Activated CD8-positive, alpha-beta T cell treated with anti-CD3 and anti-CD28 coated beads for 36 hours (primary cell): ENCODE measurements around the gene GYS2. TPM values are rescaled to one million over a fixed set of nuclear protein-coding genes. Genes with fewer than 3 reads are reported as not detected.

Experiments
- ATAC-seq: fragments of 200-7000 bp; cut with Tn5 transposase; one replicate; pipeline ENCODE4 v1.10.0; 2021; ENCODE audit warnings: mild to moderate bottlenecking, moderate library complexity
- CTCF ChIA-PET: fragments of 350-600 bp; sonication (Branson Sonifier 250); formaldehyde crosslinking; loops from one replicate; lab custom pipeline; 2021; ENCODE audit warnings: antibody characterized with exemption; lab: Charles Lee
- POLR2A ChIA-PET: fragments of 350-600 bp; sonication (Branson Sonifier 250); formaldehyde crosslinking; loops from one replicate; lab custom pipeline; 2021; ENCODE audit warnings: antibody characterized with exemption; lab: Charles Lee
- DNase-seq: peaks from one replicate; pipeline ENCODE4 v3.0.0-alpha.2; 2020
- H3K27ac Mint-ChIP-seq: one replicate; pipeline ENCODE4 v1.8.0; 2021; ENCODE audit warnings: mild to moderate bottlenecking, mixed read lengths
- H3K27me3 Mint-ChIP-seq: one replicate; pipeline ENCODE4 v1.8.0; 2021; ENCODE audit warnings: mixed read lengths
- H3K36me3 Mint-ChIP-seq: one replicate; pipeline ENCODE4 v1.8.0; 2021; ENCODE audit warnings: low read depth, mixed read lengths
- H3K4me1 Mint-ChIP-seq: one replicate; pipeline ENCODE4 v1.8.0; 2021; ENCODE audit warnings: low read depth, mixed read lengths
- H3K4me3 Mint-ChIP-seq: one replicate; pipeline ENCODE4 v1.8.0; 2021; ENCODE audit warnings: mild to moderate bottlenecking, moderate library complexity, mixed read lengths
- H3K9me3 Mint-ChIP-seq: one replicate; pipeline ENCODE4 v1.8.0; 2021; ENCODE audit warnings: mixed read lengths
- intact Hi-C: fragments of 100-400 bp; cut with micrococcal nuclease; formaldehyde crosslinking; loops from one replicate; pipeline ENCODE4 v1.10.0; 2022
- total RNA-seq, 2 experiments: library from RNA; stranded (reverse); gene quantifications; one replicate each; pipeline ENCODE4 v1.2.3, GENCODE V29; 2021
- TF ChIP-seq, protein P1 (sequence below): fragments of 200-600 bp; IDR thresholded peaks from one replicate; pipeline ENCODE4 v1.8.0; 2022; ENCODE audit warnings: antibody characterized with exemption, mild to moderate bottlenecking

The GYS2 gene
- total RNA-seq, 2 experiments from 2014 or later = not detected

DNA sequence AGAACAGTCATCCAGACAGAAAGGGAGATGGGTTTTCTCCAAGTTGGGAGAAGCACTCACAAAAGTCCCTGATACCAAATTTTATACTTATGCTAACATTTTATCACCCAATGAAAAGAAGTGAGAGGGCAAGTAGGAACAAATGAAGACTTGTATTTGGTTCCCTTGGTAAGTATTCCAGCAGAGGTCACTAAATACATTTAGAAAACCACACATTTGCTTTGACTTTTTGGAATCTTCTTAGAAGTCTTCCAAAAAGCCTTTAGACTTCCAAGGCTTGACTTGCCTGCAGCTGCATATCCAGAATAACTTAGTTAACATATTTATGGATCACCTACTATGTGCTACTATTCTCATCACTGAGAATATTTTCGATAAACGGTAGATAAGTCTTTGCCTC is 3.1 kb upstream of the GYS2 start:
- CTCF ChIA-PET = interaction anchor here (1.8 kb wide), 1 partner anchor 72 kb away, joined by 12 read pairs; no protein-coding TSS in a partner anchor
- TF ChIP-seq, protein P1, sequence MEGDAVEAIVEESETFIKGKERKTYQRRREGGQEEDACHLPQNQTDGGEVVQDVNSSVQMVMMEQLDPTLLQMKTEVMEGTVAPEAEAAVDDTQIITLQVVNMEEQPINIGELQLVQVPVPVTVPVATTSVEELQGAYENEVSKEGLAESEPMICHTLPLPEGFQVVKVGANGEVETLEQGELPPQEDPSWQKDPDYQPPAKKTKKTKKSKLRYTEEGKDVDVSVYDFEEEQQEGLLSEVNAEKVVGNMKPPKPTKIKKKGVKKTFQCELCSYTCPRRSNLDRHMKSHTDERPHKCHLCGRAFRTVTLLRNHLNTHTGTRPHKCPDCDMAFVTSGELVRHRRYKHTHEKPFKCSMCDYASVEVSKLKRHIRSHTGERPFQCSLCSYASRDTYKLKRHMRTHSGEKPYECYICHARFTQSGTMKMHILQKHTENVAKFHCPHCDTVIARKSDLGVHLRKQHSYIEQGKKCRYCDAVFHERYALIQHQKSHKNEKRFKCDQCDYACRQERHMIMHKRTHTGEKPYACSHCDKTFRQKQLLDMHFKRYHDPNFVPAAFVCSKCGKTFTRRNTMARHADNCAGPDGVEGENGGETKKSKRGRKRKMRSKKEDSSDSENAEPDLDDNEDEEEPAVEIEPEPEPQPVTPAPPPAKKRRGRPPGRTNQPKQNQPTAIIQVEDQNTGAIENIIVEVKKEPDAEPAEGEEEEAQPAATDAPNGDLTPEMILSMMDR = peak; percentile 29
- ATAC-seq (no peak), DNase-seq (no peak)
- Mint-ChIP-seq H3K27ac (no peak overlapping the region), H3K9me3 (no peaks in the 10 kb centered on the region), H3K36me3 (no peaks in the 10 kb centered on the region), H3K4me1 (no peaks in the 10 kb centered on the region), H3K27me3 (no peaks in the 10 kb centered on the region), H3K4me3 (no peak overlapping the region)
- POLR2A ChIA-PET = no interaction called here
- intact Hi-C loops = loop anchor here (2.0 kb wide), 1 partner anchor 73 kb away; no protein-coding TSS in a partner anchor

DNA sequence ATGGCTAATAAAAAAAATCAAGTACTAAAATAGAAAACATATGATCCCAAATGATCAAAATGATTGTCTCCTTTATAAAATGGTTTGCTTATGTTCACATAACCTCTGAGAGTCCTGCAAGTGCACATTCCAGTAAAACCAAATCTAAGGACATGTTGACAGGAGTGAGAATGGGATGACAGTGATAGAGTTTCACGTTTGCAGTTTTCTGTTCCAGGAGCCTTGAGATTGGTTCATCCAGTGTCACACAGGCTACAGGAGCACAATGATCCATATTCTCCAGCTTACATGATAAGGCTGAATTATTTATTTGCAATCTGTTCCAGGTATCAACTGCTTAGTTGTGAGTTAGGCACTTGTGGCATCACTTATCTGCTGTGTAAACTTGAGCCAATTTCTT is 1.5 kb upstream of the GYS2 start:
- CTCF ChIA-PET = no interaction called here
- Mint-ChIP-seq H3K4me1 (no peaks in the 10 kb centered on the region), H3K9me3 (no peaks in the 10 kb centered on the region), H3K27ac (no peak overlapping the region), H3K27me3 (no peaks in the 10 kb centered on the region), H3K4me3 (no peak overlapping the region), H3K36me3 (no peaks in the 10 kb centered on the region)
- intact Hi-C loops = loop anchor here (2.0 kb wide), 1 partner anchor 75 kb away; no protein-coding TSS in a partner anchor
- POLR2A ChIA-PET = no interaction called here
- DNase-seq = no peak
- no peak for ATAC-seq
- TF ChIP-seq, protein P1 = no peak

DNA sequence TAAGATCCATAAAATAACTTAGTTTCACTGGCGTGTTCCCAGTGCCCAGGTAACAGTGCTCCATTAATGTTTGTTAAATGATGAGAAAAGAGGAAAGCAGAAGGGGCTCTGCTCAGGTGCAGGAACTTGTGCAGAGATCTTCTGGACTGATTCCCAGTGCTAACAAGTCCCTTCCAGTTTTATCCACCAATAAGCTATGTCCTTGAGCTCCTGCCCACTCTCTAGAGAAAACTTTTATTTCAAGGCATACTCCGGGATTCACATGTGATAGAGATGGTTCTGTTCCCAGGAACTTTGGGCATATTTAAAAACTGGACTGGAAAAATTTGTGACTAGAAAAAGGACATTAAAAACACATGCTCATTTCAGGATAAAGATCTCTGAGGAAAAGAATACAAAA is 1.9 kb downstream of the GYS2 start:
- Mint-ChIP-seq H3K4me1 (no peaks in the 10 kb centered on the region), H3K4me3 (no peak overlapping the region), H3K27me3 (no peaks in the 10 kb centered on the region), H3K36me3 (no peaks in the 10 kb centered on the region), H3K27ac (no peak overlapping the region), H3K9me3 (no peaks in the 10 kb centered on the region)
- ChIA-PET CTCF (no interaction called here), POLR2A (no interaction called here)
- TF ChIP-seq, protein P1 = no peak
- intact Hi-C loops = no loop called here
- DNase-seq (no peak), ATAC-seq (no peak)

DNA sequence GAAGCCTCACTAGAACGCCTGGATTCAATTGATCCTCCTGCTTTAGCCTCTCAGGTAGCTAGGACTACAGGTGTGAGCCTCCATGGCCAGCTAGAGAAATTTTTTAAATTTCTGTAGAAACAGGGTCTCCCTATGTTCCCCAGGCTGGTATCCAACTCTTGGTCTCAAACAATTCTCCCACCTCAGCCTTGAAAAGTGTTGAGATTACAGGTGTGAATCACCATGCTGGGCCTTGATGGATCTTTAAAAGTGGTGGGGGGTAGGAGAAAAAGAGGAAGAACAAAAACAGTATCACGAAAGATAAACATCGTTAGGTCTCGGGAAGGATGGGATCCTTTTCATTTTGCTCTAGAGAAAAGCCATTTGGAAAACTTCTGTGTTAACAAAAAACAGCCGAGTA is 4.5 kb downstream of the GYS2 start:
- intact Hi-C loops = no loop called here
- Mint-ChIP-seq H3K27me3 (no peaks in the 10 kb centered on the region), H3K36me3 (no peaks in the 10 kb centered on the region), H3K4me1 (no peaks in the 10 kb centered on the region), H3K27ac (no peak overlapping the region), H3K4me3 (no peak overlapping the region), H3K9me3 (no peaks in the 10 kb centered on the region)
- ATAC-seq = no peak
- CTCF ChIA-PET = interaction anchor here (1.3 kb wide), 1 partner anchor 98 kb away, joined by 3 read pairs; no protein-coding TSS in a partner anchor
- TF ChIP-seq, protein P1 = no peak
- DNase-seq = no peak
- POLR2A ChIA-PET = no interaction called here

DNA sequence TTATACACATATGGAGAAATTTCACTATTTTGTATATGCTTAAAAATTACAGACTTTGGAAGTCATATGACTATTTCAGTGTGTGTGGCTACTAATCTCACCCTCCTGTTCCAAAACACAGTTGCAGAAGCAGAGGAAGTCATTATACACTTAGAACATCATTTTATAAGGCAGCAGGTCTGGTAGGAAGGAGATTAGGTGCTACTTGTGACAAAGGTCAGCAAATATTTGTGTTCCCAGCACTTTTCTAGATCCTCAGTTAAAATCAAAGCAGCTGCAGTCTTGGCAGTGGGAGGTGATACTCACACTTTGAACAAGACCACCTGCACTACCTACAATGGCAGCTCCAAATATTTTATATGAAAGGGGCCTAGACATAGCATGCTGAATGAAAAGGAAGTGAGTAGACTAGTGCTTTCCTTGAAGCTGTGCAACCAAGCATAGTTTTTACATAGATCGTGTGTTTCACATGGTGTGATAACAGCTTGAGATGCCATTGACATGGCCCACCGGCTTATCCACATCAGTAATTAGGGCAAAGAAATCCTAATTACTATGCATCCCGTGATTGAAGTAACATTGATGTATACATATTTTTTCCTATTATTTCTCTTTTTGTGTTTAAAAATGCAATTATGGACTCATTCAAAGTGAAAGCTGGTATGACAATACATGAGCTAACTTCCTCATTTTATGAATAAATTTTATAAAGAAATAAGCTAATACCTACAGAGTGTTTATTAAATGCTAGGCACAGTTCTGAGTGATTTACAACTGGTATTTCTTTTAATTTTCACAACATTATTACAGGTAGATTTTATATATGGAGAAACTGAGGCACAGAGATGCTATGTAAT is 5.3 kb downstream of the GYS2 start:
- intact Hi-C loops = no loop called here
- TF ChIP-seq, protein P1 = no peak
- Mint-ChIP-seq H3K4me3 (no peak overlapping the region), H3K27me3 (no peaks in the 10 kb centered on the region), H3K27ac (no peak overlapping the region), H3K4me1 (no peaks in the 10 kb centered on the region), H3K36me3 (no peaks in the 10 kb centered on the region), H3K9me3 (no peaks in the 10 kb centered on the region)
- ATAC-seq = no peak
- no peak for DNase-seq
- ChIA-PET CTCF (interaction anchor here (1.3 kb wide), 1 partner anchor 99 kb away, joined by 3 read pairs; no protein-coding TSS in a partner anchor), POLR2A (no interaction called here)
